K562 (cell line): ENCODE results near the gene HOTAIR. TPM values are rescaled to one million over a fixed set of nuclear protein-coding genes. Genes with fewer than 3 reads are reported as not detected.

Experiments
- ATAC-seq: fragments of 200-7000 bp; cut with Tn5 transposase; 3 replicates; pipeline ENCODE4 v1.9.1; 2020; ENCODE audit warnings: moderate library complexity
- BruUV-seq: library from RNA; stranded (reverse); fragments of 400-500 nt; replicated peaks from 2 replicates; lab custom pipeline; 2021; lab: Mats Ljungman, UMichigan
- CTCF ChIA-PET: fragments of 300-600 bp; formaldehyde crosslinking; extraction: SDS; loops from one replicate; lab custom pipeline; 2021; ENCODE audit warnings: low intra/inter-chr PET ratio; lab: Yijun Ruan, JAX
- POLR2A ChIA-PET: fragments of 300-600, 350-650 bp; sonication (Branson Sonifier 250); formaldehyde crosslinking; extraction: SDS; loops from one replicate; lab custom pipeline; 2021; ENCODE audit warnings: antibody characterized with exemption, inconsistent platforms; lab: Yijun Ruan, JAX
- DNase-seq, 4 experiments: peaks; one replicate each; pipeline versions ENCODE4 v3.0.0 to v3.0.0-alpha.2; 2011 to 2018; ENCODE audit warnings: low spot score in 3 of 4, mixed read lengths in 3 of 4; ENCODE audit errors: extremely low read depth in 1 of 4
- FAIRE-seq: peaks from 2 replicates; lab custom pipeline; 2011; peaks lifted over from hg19 to GRCh38; lab: Jason Lieb, UNC
- H2AFZ ChIP-seq: 2 replicates; pipeline ENCODE4 v1.6.0; 2011; ENCODE audit warnings: low read depth, low read length, control low read depth, inconsistent platforms
- H3K27ac ChIP-seq: fragments of 200-600 bp; 3 replicates; pipeline ENCODE4 v1.8.0; 2011; ENCODE audit warnings: low read depth, mild to moderate bottlenecking, control low read depth, inconsistent platforms, low read length, moderate library complexity, mixed read lengths; ENCODE audit errors: extremely low read depth
- H3K27me3 ChIP-seq, 2 experiments: fragments of 300-600 bp in 1 of 2; 2 replicates in 1 of 2; 3 replicates in 1 of 2; pipeline versions ENCODE4 v1.6.0 to v1.8.0; 2011; ENCODE audit warnings: inconsistent platforms in 2 of 2, low read length in 2 of 2, mild to moderate bottlenecking in 1 of 2, mixed read lengths in 1 of 2, moderate library complexity in 1 of 2; ENCODE audit not compliant: control insufficient read depth in 2 of 2, insufficient read depth in 2 of 2
- H3K36me3 ChIP-seq: fragments of 300-600 bp; 3 replicates; pipeline ENCODE4 v1.8.0; 2011; ENCODE audit warnings: mild to moderate bottlenecking, low read length, inconsistent platforms; ENCODE audit not compliant: control insufficient read depth, insufficient read depth
- H3K4me1 ChIP-seq, 2 experiments: fragments of 200-600 bp in 1 of 2; replicated peaks in 1 of 2; 2 replicates in 1 of 2; 3 replicates in 1 of 2; pipeline versions ENCODE4 v1.5.1 to v1.8.0; 2011; ENCODE audit warnings: inconsistent platforms in 2 of 2, low read length in 2 of 2, mild to moderate bottlenecking in 1 of 2, mixed read lengths in 1 of 2, moderate library complexity in 1 of 2; ENCODE audit not compliant: control insufficient read depth in 2 of 2, insufficient read depth in 2 of 2
- H3K4me2 ChIP-seq: 2 replicates; pipeline ENCODE4 v1.6.1; 2011; ENCODE audit warnings: low read length, control low read depth, inconsistent platforms, mixed read lengths; ENCODE audit not compliant: insufficient read depth
- H3K4me3 ChIP-seq: fragments of 200-600 bp; sonication (generic), shearing (Covaris generic); 2 replicates; pipeline ENCODE4 v1.5.1; 2016; ENCODE audit warnings: control low read depth, inconsistent platforms
- H3K79me2 ChIP-seq: fragments of 200-600 bp; 3 replicates; pipeline ENCODE4 v1.8.0; 2011; ENCODE audit warnings: low read length, inconsistent platforms; ENCODE audit not compliant: control insufficient read depth, insufficient read depth
- H3K9ac ChIP-seq, 2 experiments: 2 replicates each; pipeline versions ENCODE4 v1.6.0 to v1.6.1; 2011; ENCODE audit warnings: low read depth in 2 of 2, low read length in 2 of 2, control low read depth in 1 of 2, inconsistent platforms in 1 of 2, mild to moderate bottlenecking in 1 of 2, mixed read lengths in 1 of 2; ENCODE audit not compliant: insufficient read depth in 1 of 2
- H3K9me1 ChIP-seq: one replicate; pipeline ENCODE4 v1.6.0; 2011; ENCODE audit warnings: inconsistent platforms, mild to moderate bottlenecking, low read length, moderate library complexity; ENCODE audit not compliant: control insufficient read depth, insufficient read depth
- H3K9me3 ChIP-seq: replicated peaks from 2 replicates; pipeline ENCODE4 v1.5.1; 2011; ENCODE audit warnings: low read depth, low read length, inconsistent platforms; ENCODE audit not compliant: control insufficient read depth, insufficient read depth
- H4K20me1 ChIP-seq: replicated peaks from 2 replicates; pipeline ENCODE4 v1.6.1; 2011; ENCODE audit warnings: low read length, inconsistent platforms, mixed read lengths; ENCODE audit not compliant: control insufficient read depth, insufficient read depth
- E2F3 ChIP-seq: fragments of 250-450 bp; sonication (Bioruptor Pico); IDR thresholded peaks from 2 replicates; pipeline ENCODE4 v1.4.0; 2020; ENCODE audit warnings: mild to moderate bottlenecking
- L3MBTL2 ChIP-seq: fragments of 450-650 bp; IDR thresholded peaks from 2 replicates; pipeline ENCODE4 v1.6.1; 2016; ENCODE audit warnings: mild to moderate bottlenecking, moderate library complexity
- MYC ChIP-seq, 2 experiments: fragments of 250-450 bp in 1 of 2; sonication (Bioruptor Pico) in 1 of 2; IDR thresholded peaks; 2 replicates each; pipeline versions ENCODE4 v1.5.1 to v1.6.1; 2012 to 2021; ENCODE audit warnings: low read depth in 2 of 2, borderline replicate concordance in 1 of 2, improper control_type of control experiment in 1 of 2, low read length in 1 of 2, mild to moderate bottlenecking in 1 of 2, moderate library complexity in 1 of 2
- PRMT5 ChIP-seq: sonication (generic); formaldehyde crosslinking; IDR thresholded peaks from 2 replicates; pipeline ENCODE4 v1.5.0; 2020; ENCODE audit warnings: missing genetic modification reagents
- RB1 ChIP-seq: fragments of 450-650 bp; IDR thresholded peaks from 2 replicates; pipeline ENCODE4 v1.6.1; 2017; ENCODE audit warnings: low read depth, mild to moderate bottlenecking
- ZNF232 ChIP-seq: sonication (generic); formaldehyde crosslinking; IDR thresholded peaks from 2 replicates; pipeline ENCODE4 v1.8.0; 2022; ENCODE audit warnings: mild to moderate bottlenecking, missing genetic modification reagents
- ZNF431 ChIP-seq: sonication (generic); formaldehyde crosslinking; IDR thresholded peaks from 2 replicates; pipeline ENCODE4 v1.8.0; 2022; ENCODE audit warnings: mild to moderate bottlenecking, missing genetic modification reagents
- WGBS: fragments of 100-300 bp; shearing (Covaris generic); methylation state at CpG from one replicate; pipeline ENCODE4 v1.1.6; 2016; ENCODE audit warnings: low coverage, mixed read lengths; ENCODE audit not compliant: insufficient coverage; ENCODE audit errors: missing lambda C conversion rate; 5-methylcytosine and 5-hydroxymethylcytosine counted together
- in situ Hi-C: fragments of 300-500 bp; cut with MboI; formaldehyde crosslinking; loops from 4 replicates; pipeline ENCODE4 v1.15.0; 2018; ENCODE audit warnings: inconsistent platforms, mixed read lengths
- intact Hi-C: fragments of 100-400 bp; cut with micrococcal nuclease; formaldehyde crosslinking; loops from 2 replicates; pipeline ENCODE4 v1.14.2; 2022
- polyA plus RNA-seq, 8 experiments: library from polyadenylated mRNA; depleted of rRNA in 4 of 8; stranded (reverse) in 5 of 8; unstranded in 3 of 8; fragments of >200 nt; fragmentation: Nextera tagmentation in 2 of 8; fragmentation: Illumina TruSeq in 1 of 8; extraction: Ambion mirVana in 2 of 8; extraction: Trizol in 1 of 8; gene quantifications; 2 replicates each; pipeline versions ENCODE4 v1.2.1 to v1.2.3, GENCODE V29; 2011 to 2014; ENCODE audit warnings: inconsistent platforms in 1 of 8, missing spikeins in 1 of 8
- total RNA-seq, 7 experiments: library from RNA; depleted of rRNA in 6 of 7; stranded (reverse); fragments of >200 nt in 6 of 7; fragmentation: Illumina TruSeq in 2 of 7; extraction: Trizol in 2 of 7; gene quantifications; 2 replicates each; pipeline versions ENCODE4 v1.2.1 to v1.2.3, GENCODE V29; 2011 to 2021; ENCODE audit warnings: low replicate concordance in 1 of 7
- TF ChIP-seq, protein P1 (sequence below): fragments of 250-450 bp; sonication (Bioruptor Pico); IDR thresholded peaks from 2 replicates; pipeline ENCODE4 v1.5.0; 2021; ENCODE audit warnings: mild to moderate bottlenecking, moderate library complexity
- TF ChIP-seq, protein P2 (sequence below): fragments of 250-450 bp; sonication (Bioruptor Pico); IDR thresholded peaks from 2 replicates; pipeline ENCODE4 v1.5.0; 2021

The HOTAIR gene
- total and polyA plus RNA-seq, 9 of the 15 experiments (the other 6 are each of a cell fraction or from before 2014, with no cell fraction given), result 0.04 TPM; not detected in 8

DNA sequence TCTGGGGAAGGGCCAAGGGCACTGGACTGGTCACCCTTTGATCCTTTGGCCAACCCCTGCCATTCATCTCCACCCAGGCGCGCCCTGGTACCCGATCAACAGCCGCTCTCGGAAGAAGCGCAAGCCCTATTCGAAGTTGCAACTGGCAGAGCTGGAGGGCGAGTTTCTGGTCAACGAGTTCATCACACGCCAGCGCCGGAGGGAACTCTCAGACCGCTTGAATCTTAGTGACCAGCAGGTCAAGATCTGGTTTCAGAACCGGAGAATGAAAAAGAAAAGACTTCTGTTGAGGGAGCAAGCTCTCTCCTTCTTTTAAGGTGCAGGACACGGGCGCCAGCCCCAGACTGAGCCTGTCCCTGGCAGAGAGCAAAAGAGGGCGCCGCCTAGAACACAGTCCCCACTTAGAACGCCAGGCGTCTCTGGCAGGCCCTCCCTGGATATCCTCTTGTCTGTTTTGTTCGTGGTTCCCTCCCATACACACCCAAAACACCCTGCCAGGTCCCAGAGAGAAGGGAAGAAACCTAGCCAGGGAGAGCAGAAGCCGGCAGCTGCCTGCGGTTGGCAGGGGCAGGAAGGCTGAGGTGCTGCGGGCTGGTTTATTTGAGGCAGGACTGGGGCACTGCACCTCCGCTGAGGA is 18.4 kb downstream of the HOTAIR start:
- no peaks in the 10 kb centered on the region for H3K9me3 ChIP-seq
- no peak overlapping the region for H3K4me3 ChIP-seq
- peaks cover 0 to 26% of the 10 kb centered on the region in 2 experiments; a peak in 2 of 5 replicates for H3K4me1 ChIP-seq
- no peak overlapping the region for H3K4me2 ChIP-seq
- BruUV-seq, result no TSS peak
- FAIRE-seq (no peak), DNase-seq (no peak), ATAC-seq (0 out of 3 replicates have a peak, but pooled peaks have one; percentile 20)
- TF ChIP-seq, protein P1, sequence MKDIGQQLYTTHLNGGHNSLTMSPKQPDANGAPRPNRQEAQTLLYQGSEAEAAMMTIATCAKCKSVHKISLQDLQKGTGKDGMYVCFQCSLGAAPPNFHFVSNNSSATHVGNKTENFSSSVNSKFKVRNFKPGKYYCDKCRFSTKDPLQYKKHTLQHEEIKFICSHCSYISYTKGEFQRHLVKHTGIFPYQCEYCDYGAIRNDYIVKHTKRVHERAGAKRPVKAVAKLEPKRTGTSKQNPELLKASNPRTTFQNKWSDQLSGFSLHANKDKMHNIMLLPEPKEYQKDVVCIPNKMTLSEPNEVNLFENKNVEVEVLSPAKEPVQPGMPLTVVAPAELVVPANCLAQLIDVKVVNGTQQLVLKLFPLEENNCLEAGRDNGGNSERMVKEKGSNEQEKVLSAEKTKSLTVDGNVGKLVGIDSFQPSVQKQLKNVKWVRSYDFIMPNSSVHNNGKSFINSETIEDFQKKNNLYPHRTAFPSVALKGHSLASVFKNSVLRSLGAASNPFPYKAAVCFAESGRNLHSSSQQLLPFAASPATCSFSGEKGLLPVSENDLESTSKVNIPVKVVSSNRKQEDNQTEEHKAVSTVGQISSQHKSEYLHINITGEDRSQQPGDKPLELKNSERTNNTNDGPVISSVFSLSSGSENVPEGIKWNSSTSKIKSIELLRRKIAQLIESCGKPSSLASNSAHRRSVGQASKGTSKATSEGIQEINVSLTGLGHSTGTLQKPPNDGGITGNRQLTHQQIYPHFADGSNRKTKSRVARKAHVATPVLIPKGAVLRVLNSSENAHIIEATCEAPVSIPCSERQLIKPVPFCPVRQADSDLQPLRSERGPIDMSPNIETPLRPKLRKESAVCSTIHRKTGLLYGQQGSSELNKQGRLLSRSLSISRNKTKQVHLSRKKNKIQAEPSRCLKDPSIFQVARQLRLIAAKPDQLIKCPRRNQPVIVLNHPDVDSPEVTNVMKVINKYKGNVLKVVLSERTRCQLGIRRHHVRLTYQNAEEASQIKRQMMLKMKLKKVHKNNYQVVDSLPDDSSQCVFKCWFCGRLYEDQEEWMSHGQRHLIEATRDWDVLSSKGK (CRISPR knock-in tag), result no peak
- TF ChIP-seq MYC (IDR thresholded peaks at IDR 0.05; ENCODE audit: low read depth, low read length) (no peak), MYC (CRISPR knock-in tag; IDR thresholded peaks at IDR 0.05; ENCODE audit: borderline replicate concordance, low read depth) (no peak), PRMT5 (CRISPR knock-in tag) (no peak), ZNF431 (CRISPR knock-in tag) (no peak), L3MBTL2 (no peak), ZNF232 (CRISPR knock-in tag) (no peak), E2F3 (no peak), RB1 (no peak)
- TF ChIP-seq, protein P2, sequence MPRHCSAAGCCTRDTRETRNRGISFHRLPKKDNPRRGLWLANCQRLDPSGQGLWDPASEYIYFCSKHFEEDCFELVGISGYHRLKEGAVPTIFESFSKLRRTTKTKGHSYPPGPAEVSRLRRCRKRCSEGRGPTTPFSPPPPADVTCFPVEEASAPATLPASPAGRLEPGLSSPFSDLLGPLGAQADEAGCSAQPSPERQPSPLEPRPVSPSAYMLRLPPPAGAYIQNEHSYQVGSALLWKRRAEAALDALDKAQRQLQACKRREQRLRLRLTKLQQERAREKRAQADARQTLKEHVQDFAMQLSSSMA (CRISPR knock-in tag), result no peak
- WGBS, result 17% methylated on average over 20 of the region's 25 CpGs
- H3K27ac ChIP-seq, result no peak overlapping the region
- ChIA-PET CTCF (no interaction called here), POLR2A (interaction anchor here (0.6 kb wide), 1 partner anchor 1793 kb away, joined by 4 read pairs; no protein-coding TSS in a partner anchor)
- H3K27me3 ChIP-seq, result peaks cover 63 to 95% of the 10 kb centered on the region in 2 experiments
- no peaks in the 10 kb centered on the region for H3K36me3 ChIP-seq
- intact Hi-C loops (no loop called here), in situ Hi-C loops (no loop called here)
- no peaks in the 10 kb centered on the region for H3K9me1 ChIP-seq
- H3K79me2 ChIP-seq, result no peaks in the 10 kb centered on the region
- H3K9ac ChIP-seq, result no peak overlapping the region
- no peak overlapping the region for H2AFZ ChIP-seq
- H4K20me1 ChIP-seq, result peaks cover 23% of the 10 kb centered on the region
